IMR-90 (cell line): ENCODE data around the gene PKDCC.

Experiments used
- CEBPB ChIP-seq: IDR thresholded peaks from 2 replicates; pipeline ENCODE4 v1.6.1; 2012; ENCODE audit warnings: low read depth, low read length, improper control_type of control experiment
- FOS ChIP-seq: fragments of 150-350 bp; IDR thresholded peaks from 2 replicates; pipeline ENCODE4 v1.6.1; 2016; ENCODE audit warnings: low read depth, low read length
- MAFK ChIP-seq: IDR thresholded peaks from 2 replicates; pipeline ENCODE4 v1.6.1; 2012; ENCODE audit warnings: low read depth, low read length, improper control_type of control experiment
- POLR2A ChIP-seq: IDR thresholded peaks from 2 replicates; pipeline ENCODE4 v1.6.1; 2012; ENCODE audit warnings: mild to moderate bottlenecking, low read depth, low read length
- RAD21 ChIP-seq: IDR thresholded peaks from 2 replicates; pipeline ENCODE4 v1.6.1; 2012; ENCODE audit warnings: low read length, improper control_type of control experiment
- RCOR1 ChIP-seq: IDR thresholded peaks from 2 replicates; pipeline ENCODE4 v1.6.1; 2012; ENCODE audit warnings: mild to moderate bottlenecking, low read length, improper control_type of control experiment; ENCODE audit not compliant: insufficient replicate concordance
- SMC3 ChIP-seq: fragments of 150-350 bp; IDR thresholded peaks from 2 replicates; pipeline ENCODE4 v1.6.1; 2016; ENCODE audit warnings: low read depth, mild to moderate bottlenecking, antibody characterized with exemption, low read length, moderate library complexity
- TF ChIP-seq, protein P1 (sequence below): conservative IDR thresholded peaks from 2 replicates; pipeline ENCODE4 v1.5.1; 2012; ENCODE audit warnings: mild to moderate bottlenecking, low read depth, low read length, improper control_type of control experiment
- TF ChIP-seq, protein P2 (sequence below): fragments of 150-350 bp; IDR thresholded peaks from 2 replicates; pipeline ENCODE4 v1.6.1; 2016; ENCODE audit warnings: low read depth, mild to moderate bottlenecking, low read length, moderate library complexity, borderline replicate concordance

DNA sequence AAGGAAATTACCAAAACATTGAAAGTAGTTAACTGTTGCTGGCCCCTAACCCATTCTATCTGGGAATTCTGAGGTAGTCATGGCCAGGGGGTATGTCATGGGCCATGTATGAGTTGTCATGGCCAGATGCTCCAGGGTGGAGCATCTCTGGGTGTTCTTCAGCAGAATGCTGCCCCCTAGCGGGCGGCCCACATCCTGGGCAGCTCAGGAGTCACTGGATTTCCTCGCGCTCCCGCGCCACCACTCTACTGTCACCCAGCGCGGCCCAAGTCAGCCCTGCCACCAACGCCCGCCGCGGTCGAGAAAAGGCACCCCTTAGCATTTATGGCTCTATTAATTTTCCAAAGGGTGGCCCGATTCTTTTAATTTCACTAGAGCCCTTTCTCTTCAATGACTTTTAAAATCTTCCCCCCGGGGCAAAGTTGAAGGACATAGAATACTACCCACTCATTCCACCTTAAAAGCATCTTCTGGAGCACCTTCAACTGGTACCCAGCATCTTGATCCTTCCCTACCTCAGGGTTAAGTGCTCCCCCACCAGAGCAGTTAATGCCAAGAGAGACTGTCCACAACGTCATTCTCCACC is 41.6 kb downstream of the PKDCC start:
- TF ChIP-seq, protein P1, sequence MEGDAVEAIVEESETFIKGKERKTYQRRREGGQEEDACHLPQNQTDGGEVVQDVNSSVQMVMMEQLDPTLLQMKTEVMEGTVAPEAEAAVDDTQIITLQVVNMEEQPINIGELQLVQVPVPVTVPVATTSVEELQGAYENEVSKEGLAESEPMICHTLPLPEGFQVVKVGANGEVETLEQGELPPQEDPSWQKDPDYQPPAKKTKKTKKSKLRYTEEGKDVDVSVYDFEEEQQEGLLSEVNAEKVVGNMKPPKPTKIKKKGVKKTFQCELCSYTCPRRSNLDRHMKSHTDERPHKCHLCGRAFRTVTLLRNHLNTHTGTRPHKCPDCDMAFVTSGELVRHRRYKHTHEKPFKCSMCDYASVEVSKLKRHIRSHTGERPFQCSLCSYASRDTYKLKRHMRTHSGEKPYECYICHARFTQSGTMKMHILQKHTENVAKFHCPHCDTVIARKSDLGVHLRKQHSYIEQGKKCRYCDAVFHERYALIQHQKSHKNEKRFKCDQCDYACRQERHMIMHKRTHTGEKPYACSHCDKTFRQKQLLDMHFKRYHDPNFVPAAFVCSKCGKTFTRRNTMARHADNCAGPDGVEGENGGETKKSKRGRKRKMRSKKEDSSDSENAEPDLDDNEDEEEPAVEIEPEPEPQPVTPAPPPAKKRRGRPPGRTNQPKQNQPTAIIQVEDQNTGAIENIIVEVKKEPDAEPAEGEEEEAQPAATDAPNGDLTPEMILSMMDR: peak; percentile 65
- TF ChIP-seq CEBPB (no peak), POLR2A (no peak), MAFK (no peak), SMC3 (peak; percentile 50), RCOR1 (no peak), RAD21 (peak; percentile 61), FOS (no peak)
- TF ChIP-seq, protein P2, sequence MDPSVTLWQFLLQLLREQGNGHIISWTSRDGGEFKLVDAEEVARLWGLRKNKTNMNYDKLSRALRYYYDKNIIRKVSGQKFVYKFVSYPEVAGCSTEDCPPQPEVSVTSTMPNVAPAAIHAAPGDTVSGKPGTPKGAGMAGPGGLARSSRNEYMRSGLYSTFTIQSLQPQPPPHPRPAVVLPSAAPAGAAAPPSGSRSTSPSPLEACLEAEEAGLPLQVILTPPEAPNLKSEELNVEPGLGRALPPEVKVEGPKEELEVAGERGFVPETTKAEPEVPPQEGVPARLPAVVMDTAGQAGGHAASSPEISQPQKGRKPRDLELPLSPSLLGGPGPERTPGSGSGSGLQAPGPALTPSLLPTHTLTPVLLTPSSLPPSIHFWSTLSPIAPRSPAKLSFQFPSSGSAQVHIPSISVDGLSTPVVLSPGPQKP: no peak
